HepG2 (cell line): Measurements from ENCODE around the gene MLX. TPM values are rescaled to one million over a fixed set of nuclear protein-coding genes. Genes with fewer than 3 reads are reported as not detected.

Experiments used
- ESRRA ChIP-seq: sonication (generic); formaldehyde crosslinking; IDR thresholded peaks from 2 replicates; pipeline ENCODE4 v1.5.1; 2020; ENCODE audit warnings: mild to moderate bottlenecking, low read depth, missing genetic modification reagents
- KLF13 ChIP-seq: sonication (generic); formaldehyde crosslinking; IDR thresholded peaks from 2 replicates; pipeline ENCODE4 v1.4.0; 2020; ENCODE audit warnings: mild to moderate bottlenecking, missing genetic modification reagents
- RARG ChIP-seq: sonication (generic); formaldehyde crosslinking; IDR thresholded peaks from 2 replicates; pipeline ENCODE4 v1.4.0; 2020; ENCODE audit warnings: low read depth, mild to moderate bottlenecking, missing genetic modification reagents
- ZNF207 ChIP-seq: fragments of 450-650 bp; IDR thresholded peaks from 2 replicates; pipeline ENCODE4 v1.6.1; 2016; ENCODE audit warnings: antibody characterized with exemption, borderline replicate concordance
- ZNF782 ChIP-seq: sonication (generic); formaldehyde crosslinking; IDR thresholded peaks from 2 replicates; pipeline ENCODE4 v1.4.0; 2020; ENCODE audit warnings: missing genetic modification reagents, mild to moderate bottlenecking, borderline replicate concordance
- ZNF790 ChIP-seq: sonication (generic); formaldehyde crosslinking; IDR thresholded peaks from 2 replicates; pipeline ENCODE4 v1.8.0; 2022; ENCODE audit warnings: missing genetic modification reagents, mild to moderate bottlenecking, borderline replicate concordance
- ZNF878 ChIP-seq: sonication (generic); formaldehyde crosslinking; IDR thresholded peaks from 2 replicates; pipeline ENCODE4 v1.8.1; 2023; ENCODE audit warnings: mild to moderate bottlenecking, missing genetic modification reagents, moderate library complexity
- polyA plus RNA-seq, 8 experiments: library from polyadenylated mRNA; depleted of rRNA in 3 of 8; stranded (reverse) in 7 of 8; unstranded in 1 of 8; fragments of >200 nt; fragmentation: Illumina TruSeq in 4 of 8; extraction: Trizol in 4 of 8; gene quantifications; 2 replicates each; pipeline versions ENCODE4 v1.2.1 to v1.2.3, GENCODE V29; 2011 to 2016; ENCODE audit warnings: low read depth in 4 of 8, missing spikeins in 1 of 8, mixed read lengths in 1 of 8; ENCODE audit not compliant: insufficient read depth in 1 of 8
- total RNA-seq, 5 experiments: library from RNA; depleted of rRNA; stranded (reverse); fragments of >200 nt; fragmentation: Illumina TruSeq; extraction: Trizol; gene quantifications; 2 replicates each; pipeline ENCODE4 v1.2.3, GENCODE V29; 2016; ENCODE audit warnings: low read depth in 1 of 5
- TF ChIP-seq, protein P1 (sequence below): sonication (generic); formaldehyde crosslinking; IDR thresholded peaks from 2 replicates; pipeline ENCODE4 v1.5.1; 2020; ENCODE audit warnings: mild to moderate bottlenecking, missing genetic modification reagents, moderate library complexity
- TF ChIP-seq, protein P2 (sequence below): sonication (generic); formaldehyde crosslinking; IDR thresholded peaks from 2 replicates; pipeline ENCODE4 v1.5.0; 2020; ENCODE audit warnings: mild to moderate bottlenecking, missing genetic modification reagents
- TF ChIP-seq, protein P3 (sequence below): sonication (generic); formaldehyde crosslinking; IDR thresholded peaks from 2 replicates; pipeline ENCODE4 v1.9.0; 2022; ENCODE audit warnings: missing genetic modification reagents, mild to moderate bottlenecking, borderline replicate concordance
- TF ChIP-seq, protein P4 (sequence below): sonication (generic); formaldehyde crosslinking; IDR thresholded peaks from 2 replicates; pipeline ENCODE4 v1.8.0; 2022; ENCODE audit warnings: mild to moderate bottlenecking, missing genetic modification reagents, borderline replicate concordance
- TF ChIP-seq, protein P5 (sequence below): sonication (generic); formaldehyde crosslinking; IDR thresholded peaks from 2 replicates; pipeline ENCODE4 v1.4.0; 2020; ENCODE audit warnings: missing genetic modification reagents, mild to moderate bottlenecking, borderline replicate concordance
- TF ChIP-seq, protein P6 (sequence below): sonication (generic); formaldehyde crosslinking; IDR thresholded peaks from 2 replicates; pipeline ENCODE4 v1.4.0; 2020; ENCODE audit warnings: missing genetic modification reagents

MLX gene
- total and polyA plus RNA-seq, 2 of the 13 experiments (the other 11 are each of a cell fraction or from before 2014, with no cell fraction given) = 38.9 to 74.4 TPM

DNA sequence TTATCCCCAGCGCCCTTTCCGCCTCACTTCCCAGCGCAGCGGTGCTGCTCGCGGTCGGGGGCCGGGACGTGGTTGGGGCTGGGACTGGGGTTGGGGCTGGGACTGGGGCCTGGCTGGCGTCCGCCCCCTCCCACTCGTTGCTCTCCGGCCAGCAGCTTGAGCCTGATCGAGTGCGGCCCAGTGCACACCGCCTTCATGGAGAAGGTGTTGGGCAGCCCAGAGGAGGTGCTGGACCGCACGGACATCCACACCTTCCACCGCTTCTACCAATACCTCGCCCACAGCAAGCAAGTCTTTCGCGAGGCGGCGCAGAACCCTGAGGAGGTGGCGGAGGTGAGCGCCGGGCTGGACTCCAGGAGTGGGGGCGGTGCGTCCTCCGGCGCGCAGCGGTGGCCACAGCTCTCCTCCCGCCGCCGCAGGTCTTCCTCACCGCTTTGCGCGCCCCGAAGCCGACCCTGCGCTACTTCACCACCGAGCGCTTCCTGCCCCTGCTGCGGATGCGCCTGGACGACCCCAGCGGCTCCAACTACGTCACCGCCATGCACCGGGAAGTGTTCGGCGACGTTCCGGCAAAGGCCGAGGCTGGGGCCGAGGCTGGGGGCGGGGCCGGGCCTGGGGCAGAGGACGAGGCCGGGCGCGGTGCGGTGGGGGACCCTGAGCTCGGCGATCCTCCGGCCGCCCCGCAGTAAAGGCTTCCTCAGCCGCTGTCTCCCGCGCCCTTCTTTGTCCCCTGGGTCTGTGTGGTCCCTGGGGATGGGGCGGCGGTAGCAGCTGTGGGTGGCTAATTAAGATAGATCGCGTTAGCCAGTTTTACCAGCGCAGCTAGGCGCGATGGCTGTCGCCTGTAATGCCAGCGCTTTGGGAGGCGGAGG, 12.4 kb upstream of the MLX start (continued):
- TF ChIP-seq ZNF790 = 0 out of 2 replicates have a peak, but pooled peaks have one; percentile 42
- peak; percentile 94; the same call in 1 of the 2 replicates for TF ChIP-seq KLF13
- TF ChIP-seq, protein P1, sequence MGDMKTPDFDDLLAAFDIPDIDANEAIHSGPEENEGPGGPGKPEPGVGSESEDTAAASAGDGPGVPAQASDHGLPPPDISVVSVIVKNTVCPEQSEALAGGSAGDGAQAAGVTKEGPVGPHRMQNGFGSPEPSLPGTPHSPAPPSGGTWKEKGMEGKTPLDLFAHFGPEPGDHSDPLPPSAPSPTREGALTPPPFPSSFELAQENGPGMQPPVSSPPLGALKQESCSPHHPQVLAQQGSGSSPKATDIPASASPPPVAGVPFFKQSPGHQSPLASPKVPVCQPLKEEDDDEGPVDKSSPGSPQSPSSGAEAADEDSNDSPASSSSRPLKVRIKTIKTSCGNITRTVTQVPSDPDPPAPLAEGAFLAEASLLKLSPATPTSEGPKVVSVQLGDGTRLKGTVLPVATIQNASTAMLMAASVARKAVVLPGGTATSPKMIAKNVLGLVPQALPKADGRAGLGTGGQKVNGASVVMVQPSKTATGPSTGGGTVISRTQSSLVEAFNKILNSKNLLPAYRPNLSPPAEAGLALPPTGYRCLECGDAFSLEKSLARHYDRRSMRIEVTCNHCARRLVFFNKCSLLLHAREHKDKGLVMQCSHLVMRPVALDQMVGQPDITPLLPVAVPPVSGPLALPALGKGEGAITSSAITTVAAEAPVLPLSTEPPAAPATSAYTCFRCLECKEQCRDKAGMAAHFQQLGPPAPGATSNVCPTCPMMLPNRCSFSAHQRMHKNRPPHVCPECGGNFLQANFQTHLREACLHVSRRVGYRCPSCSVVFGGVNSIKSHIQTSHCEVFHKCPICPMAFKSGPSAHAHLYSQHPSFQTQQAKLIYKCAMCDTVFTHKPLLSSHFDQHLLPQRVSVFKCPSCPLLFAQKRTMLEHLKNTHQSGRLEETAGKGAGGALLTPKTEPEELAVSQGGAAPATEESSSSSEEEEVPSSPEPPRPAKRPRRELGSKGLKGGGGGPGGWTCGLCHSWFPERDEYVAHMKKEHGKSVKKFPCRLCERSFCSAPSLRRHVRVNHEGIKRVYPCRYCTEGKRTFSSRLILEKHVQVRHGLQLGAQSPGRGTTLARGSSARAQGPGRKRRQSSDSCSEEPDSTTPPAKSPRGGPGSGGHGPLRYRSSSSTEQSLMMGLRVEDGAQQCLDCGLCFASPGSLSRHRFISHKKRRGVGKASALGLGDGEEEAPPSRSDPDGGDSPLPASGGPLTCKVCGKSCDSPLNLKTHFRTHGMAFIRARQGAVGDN (CRISPR knock-in tag) = peak; percentile 99
- TF ChIP-seq, protein P2, sequence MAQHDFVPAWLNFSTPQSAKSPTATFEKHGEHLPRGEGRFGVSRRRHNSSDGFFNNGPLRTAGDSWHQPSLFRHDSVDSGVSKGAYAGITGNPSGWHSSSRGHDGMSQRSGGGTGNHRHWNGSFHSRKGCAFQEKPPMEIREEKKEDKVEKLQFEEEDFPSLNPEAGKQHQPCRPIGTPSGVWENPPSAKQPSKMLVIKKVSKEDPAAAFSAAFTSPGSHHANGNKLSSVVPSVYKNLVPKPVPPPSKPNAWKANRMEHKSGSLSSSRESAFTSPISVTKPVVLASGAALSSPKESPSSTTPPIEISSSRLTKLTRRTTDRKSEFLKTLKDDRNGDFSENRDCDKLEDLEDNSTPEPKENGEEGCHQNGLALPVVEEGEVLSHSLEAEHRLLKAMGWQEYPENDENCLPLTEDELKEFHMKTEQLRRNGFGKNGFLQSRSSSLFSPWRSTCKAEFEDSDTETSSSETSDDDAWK (CRISPR knock-in tag) = no peak
- TF ChIP-seq, protein P3, sequence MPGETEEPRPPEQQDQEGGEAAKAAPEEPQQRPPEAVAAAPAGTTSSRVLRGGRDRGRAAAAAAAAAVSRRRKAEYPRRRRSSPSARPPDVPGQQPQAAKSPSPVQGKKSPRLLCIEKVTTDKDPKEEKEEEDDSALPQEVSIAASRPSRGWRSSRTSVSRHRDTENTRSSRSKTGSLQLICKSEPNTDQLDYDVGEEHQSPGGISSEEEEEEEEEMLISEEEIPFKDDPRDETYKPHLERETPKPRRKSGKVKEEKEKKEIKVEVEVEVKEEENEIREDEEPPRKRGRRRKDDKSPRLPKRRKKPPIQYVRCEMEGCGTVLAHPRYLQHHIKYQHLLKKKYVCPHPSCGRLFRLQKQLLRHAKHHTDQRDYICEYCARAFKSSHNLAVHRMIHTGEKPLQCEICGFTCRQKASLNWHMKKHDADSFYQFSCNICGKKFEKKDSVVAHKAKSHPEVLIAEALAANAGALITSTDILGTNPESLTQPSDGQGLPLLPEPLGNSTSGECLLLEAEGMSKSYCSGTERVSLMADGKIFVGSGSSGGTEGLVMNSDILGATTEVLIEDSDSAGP (CRISPR knock-in tag) = peak; percentile 88
- TF ChIP-seq ESRRA (CRISPR knock-in tag) = peak; percentile 77
- TF ChIP-seq ZNF782 = peak; percentile 67; the same call in 1 of the 2 replicates
- TF ChIP-seq ZNF207 = no peak
- no peak for TF ChIP-seq RARG (CRISPR knock-in tag)
- no peak; the same call in none of the 2 replicates for TF ChIP-seq ZNF878 (CRISPR knock-in tag)
- TF ChIP-seq, protein P4, sequence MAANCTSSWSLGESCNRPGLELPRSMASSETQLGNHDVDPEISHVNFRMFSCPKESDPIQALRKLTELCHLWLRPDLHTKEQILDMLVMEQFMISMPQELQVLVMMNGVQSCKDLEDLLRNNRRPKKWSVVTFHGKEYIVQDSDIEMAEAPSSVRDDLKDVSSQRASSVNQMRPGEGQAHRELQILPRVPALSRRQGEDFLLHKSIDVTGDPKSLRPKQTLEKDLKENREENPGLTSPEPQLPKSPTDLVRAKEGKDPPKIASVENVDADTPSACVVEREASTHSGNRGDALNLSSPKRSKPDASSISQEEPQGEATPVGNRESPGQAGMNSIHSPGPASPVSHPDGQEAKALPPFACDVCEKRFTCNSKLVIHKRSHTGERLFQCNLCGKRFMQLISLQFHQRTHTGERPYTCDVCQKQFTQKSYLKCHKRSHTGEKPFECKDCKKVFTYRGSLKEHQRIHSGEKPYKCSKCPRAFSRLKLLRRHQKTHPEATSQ (CRISPR knock-in tag) = no peak; the same call in 1 of the 2 replicates
- TF ChIP-seq, protein P5, sequence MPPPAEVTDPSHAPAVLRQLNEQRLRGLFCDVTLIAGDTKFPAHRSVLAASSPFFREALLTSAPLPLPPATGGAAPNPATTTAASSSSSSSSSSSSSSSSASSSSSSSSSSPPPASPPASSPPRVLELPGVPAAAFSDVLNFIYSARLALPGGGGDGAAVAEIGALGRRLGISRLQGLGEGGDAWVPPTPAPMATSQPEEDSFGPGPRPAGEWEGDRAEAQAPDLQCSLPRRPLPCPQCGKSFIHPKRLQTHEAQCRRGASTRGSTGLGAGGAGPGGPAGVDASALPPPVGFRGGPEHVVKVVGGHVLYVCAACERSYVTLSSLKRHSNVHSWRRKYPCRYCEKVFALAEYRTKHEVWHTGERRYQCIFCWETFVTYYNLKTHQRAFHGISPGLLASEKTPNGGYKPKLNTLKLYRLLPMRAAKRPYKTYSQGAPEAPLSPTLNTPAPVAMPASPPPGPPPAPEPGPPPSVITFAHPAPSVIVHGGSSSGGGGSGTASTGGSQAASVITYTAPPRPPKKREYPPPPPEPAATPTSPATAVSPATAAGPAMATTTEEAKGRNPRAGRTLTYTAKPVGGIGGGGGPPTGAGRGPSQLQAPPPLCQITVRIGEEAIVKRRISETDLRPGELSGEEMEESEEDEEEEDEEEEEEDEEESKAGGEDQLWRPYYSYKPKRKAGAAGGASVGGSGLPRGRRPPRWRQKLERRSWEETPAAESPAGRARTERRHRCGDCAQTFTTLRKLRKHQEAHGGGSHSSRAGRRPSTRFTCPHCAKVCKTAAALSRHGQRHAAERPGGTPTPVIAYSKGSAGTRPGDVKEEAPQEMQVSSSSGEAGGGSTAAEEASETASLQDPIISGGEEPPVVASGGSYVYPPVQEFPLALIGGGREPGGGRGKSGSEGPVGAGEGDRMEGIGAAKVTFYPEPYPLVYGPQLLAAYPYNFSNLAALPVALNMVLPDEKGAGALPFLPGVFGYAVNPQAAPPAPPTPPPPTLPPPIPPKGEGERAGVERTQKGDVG (CRISPR knock-in tag) = 0 out of 2 replicates have a peak, but pooled peaks have one; percentile 42
- TF ChIP-seq, protein P6, sequence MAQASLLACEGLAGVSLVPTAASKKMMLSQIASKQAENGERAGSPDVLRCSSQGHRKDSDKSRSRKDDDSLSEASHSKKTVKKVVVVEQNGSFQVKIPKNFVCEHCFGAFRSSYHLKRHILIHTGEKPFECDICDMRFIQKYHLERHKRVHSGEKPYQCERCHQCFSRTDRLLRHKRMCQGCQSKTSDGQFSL (CRISPR knock-in tag) = 0 out of 2 replicates have a peak, but pooled peaks have one; percentile 35
